GM21390 (cell line): ENCODE measurements around the gene TP53BP2.

Experiments used
- ATAC-seq: cut with Tn5 transposase; IDR thresholded peaks from one replicate; pipeline ENCODE4 v1.9.1; 2021; ENCODE audit not compliant: unreplicated experiment

The TP53BP2 gene

GRCh38 chr1:223802602-223803001 lies 43.1 kb downstream of the TP53BP2 start:
- ATAC-seq = no peak

DNA sequence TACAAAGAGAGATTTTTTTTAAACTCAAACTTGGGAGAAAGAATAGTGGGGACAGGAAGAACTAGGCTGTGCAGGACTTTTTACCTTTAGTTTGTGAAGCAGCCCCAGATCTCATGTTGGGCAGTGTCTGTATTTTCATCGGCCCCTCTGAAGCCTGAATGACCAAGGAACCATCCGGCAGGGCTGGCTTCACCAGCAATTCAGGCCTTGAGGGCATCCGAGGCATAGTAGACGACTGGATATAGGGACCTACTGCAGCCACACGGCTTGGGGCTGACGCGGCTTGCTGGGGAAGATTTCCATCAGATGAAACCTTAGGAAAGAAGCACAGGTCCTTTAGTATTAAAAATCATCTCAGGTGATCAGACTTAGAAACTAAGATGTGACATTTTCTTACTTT lies 43.7 kb downstream of the TP53BP2 start:
- ATAC-seq = no peak

DNA sequence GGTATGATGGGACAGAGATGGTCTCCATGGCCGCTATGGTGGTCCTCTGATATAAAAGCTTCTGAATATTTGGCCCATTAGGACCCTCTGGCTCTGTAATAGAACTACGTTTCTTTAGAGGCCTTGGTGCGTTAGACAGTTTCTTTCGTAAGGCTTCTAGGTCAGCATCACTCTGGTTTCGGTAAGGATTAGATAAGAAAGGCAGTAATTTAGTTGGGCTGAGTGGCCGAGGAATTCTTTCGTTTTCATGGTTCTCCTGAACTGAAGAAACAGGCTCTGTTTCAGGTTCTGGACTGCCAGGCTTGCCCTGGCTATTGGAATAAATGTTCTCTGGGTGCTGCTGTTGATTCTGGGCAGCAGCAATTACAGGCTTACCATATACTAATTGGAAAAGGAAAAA lies 49.5 kb downstream of the TP53BP2 start:
- ATAC-seq = no peak

GRCh38 chr1:223794136-223794880 lies 51.4 kb downstream of the TP53BP2 start:
- ATAC-seq = no peak

- no peak for ATAC-seq
Measured at GRCh38 chr1:223793716-223794115, 52.0 kb downstream of the TP53BP2 start.

DNA sequence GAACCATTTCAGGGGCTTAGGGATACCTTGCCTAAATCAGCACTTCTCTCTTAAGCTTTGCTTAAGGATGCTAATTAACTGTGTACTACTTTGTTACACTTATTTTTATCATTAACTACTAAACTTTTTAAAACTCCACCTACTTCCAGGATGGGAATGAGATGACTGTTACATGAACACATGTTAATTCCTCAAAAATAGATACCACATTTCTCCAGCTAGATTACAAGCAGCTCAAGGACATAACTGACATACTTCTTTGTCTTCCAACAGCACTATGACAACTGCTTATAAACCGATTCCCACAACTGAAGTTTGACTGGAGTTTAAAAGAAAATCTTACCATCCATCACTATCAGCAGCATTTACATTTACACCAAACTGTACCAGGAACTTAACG lies 53.7 kb downstream of the TP53BP2 start:
- no peak for ATAC-seq

DNA sequence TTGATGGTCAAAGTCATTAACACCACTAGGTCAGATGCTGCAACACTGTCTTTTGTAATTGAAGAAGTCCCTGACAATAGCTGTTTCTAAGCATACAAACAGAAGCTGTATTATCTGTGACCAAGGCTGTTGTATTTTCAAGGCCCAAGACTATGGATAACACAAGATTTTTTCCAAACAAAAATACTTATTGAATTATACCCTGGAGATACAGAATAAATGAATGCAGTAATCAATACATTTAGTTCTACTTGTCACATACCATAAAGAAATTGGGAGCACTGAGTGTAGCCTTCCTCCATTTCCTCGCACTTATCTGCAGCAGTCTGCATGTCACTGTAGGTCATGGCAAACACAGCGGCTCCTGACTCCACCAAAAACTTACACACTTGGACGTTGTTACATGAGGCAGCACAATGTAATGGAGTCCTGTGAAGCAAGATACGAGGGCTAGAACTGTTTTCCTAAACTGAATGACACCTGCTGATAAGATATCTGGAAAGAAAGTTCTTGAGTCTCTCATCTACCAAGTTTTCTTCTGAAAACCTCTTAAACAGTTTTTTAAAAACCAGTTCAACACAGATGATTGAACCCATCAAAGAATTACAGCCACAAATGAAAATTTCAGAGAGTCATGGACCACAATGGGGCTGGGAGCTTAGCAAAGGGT lies 56.9 kb downstream of the TP53BP2 start:
- no peak for ATAC-seq

DNA sequence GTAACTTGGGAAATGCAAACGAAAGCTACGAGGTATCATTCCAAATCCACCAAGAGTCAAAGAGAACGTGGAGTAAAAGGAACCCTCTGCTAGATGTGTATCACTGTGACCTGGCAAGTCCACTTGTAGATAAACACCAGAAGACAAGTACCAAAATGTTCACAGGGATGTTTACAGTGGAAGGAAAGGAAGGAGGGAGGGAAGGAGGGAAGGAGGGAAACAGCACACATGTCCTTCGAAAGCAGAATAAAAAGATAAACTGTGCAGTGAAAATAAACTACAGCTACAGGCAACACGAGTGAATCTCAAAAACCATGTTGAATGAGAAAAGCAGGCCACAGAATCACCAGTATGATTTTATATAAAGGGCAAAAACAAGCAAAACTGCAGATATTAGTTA lies 59.9 kb downstream of the TP53BP2 start:
- no peak for ATAC-seq

- ATAC-seq = no peak
Measured at GRCh38 chr1:223784541-223784940, 61.2 kb downstream of the TP53BP2 start.

- no peak for ATAC-seq
Measured at GRCh38 chr1:223783676-223784075, 62.1 kb downstream of the TP53BP2 start.

GRCh38 chr1:223780949-223781348 lies 64.8 kb downstream of the TP53BP2 start:
- ATAC-seq = no peak

GRCh38 chr1:223780318-223780717 lies 65.4 kb downstream of the TP53BP2 start:
- no peak for ATAC-seq

GRCh38 chr1:223776826-223777454 lies 68.8 kb downstream of the TP53BP2 start:
- no peak for ATAC-seq

DNA sequence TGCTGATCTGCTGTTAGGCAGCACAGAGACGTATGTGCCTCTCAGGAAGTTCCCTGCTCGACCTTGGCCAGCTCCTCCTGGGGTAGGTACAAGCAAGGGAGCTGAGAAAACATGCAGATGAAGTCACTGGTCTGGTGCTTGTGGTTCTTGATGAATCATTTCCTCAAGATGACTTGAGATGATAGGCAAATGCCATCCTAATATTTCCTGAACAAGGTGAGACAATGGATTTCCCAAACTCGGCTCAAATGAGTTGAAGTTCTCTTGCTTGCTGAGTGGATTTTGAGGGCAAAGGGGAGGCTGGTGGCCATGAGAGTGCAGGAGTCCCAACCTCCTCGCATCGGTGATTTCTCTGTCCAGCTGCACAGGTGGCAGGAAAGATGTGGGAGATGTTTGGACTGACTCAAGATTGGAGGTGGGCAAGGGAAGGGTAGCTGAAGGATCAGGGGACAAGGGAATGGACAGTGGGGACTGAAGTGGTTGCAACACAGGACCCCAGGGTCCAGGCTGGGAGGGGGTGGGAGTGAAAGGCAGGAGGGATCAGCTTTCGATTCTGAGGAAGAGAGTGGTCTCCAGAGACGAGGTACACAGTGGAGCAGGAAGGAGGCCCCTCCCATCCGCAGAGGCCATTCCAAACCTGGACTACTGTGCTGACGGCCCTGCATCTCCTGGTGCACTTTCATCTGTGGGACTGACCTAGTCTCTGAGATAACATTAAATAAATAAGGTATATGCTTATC lies 69.5 kb downstream of the TP53BP2 start:
- no peak for ATAC-seq

GRCh38 chr1:223775711-223776074 lies 70.1 kb downstream of the TP53BP2 start:
- no peak for ATAC-seq

DNA sequence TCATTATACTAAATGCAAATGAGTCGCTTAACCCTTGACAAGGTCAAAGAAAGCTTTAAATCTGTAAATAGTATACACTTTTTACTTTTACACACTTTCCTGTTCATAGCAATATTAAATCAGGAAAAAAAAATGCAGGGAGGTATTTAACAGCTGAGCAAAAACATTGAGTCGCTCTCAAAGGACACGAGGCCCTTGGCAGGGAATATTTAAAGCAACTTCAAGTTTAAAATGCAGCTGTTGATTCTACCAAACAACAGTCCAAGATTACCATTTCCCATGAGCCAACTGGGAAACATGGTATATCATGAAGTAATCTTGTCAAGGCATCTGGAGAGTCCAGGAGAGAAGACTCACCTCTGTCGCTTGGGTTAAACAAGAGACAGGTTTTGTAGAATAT lies 70.7 kb downstream of the TP53BP2 start:
- no peak for ATAC-seq

DNA sequence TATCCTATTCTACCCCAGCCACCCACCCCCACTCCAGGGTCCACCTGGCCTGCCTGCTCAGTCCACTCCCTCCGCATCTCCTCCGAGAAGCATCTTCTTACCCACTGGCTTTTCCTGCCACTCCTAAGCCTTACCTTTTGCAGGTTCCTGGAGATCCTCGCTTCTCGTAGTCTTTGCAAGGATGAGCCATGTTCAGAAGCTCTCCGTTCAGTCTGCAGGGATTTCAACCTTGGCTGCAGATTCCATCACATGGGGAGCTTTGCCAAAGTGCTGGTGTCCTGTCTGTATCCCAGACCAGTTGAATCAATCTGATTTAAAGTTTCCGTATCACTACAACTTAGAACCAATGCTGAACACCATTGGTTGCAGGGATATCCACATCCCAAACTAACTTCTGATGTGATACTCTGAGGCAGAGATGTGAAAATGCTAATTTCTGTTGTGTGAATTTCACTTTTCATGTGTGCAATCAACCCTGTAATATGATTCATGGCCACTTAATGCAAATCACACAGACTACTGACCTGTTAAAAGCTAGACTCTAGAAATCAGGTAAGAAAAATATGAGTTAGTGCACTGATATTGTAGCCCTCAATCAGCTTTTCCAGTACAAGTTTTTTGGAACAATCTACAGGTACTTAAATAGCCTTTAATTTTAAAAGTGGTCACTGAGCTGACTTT lies 71.5 kb downstream of the TP53BP2 start:
- no peak for ATAC-seq

- no peak for ATAC-seq
Measured at GRCh38 chr1:223772771-223773160, 73.0 kb downstream of the TP53BP2 start.

- peak; percentile 33 for ATAC-seq
Measured at GRCh38 chr1:223771814-223772770, 73.7 kb downstream of the TP53BP2 start.

DNA sequence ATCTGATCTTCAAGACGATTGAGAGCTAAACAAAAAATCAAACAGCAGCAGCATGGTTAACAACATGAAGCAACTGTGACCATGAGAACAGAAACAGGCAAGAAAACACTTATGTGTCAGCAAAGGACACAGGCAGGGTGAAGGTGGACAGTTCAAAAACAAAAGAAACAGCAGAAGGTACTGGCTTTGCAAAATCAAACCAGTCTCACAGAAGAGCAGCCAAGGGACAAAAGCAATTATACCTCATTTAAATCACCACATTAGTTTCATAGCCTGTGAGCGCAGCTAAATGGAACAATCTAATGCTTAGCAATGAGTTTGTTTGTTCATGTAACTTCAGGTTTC lies 74.3 kb downstream of the TP53BP2 start:
- ATAC-seq = peak; percentile 48
